Activated CD4-positive, alpha-beta T cell treated with anti-CD3 and anti-CD28 coated beads for 36 hours (primary cell): Measurements from ENCODE around the gene CIITA. TPM values are rescaled to one million over a fixed set of nuclear protein-coding genes. Genes with fewer than 3 reads are reported as not detected.
A peak's percentile ranks its signal among the peaks of the same experiment; 100 is the strongest.

ENCODE experiments used
- ATAC-seq: fragments of 200-7000 bp; cut with Tn5 transposase; one replicate; pipeline ENCODE4 v1.10.0; 2021; ENCODE audit warnings: mild to moderate bottlenecking, moderate library complexity
- CTCF ChIA-PET: fragments of 350-600 bp; sonication (Branson Sonifier 250); formaldehyde crosslinking; loops from one replicate; lab custom pipeline; 2021; ENCODE audit warnings: antibody characterized with exemption; lab: Charles Lee
- POLR2A ChIA-PET: fragments of 350-600 bp; sonication (Branson Sonifier 250); formaldehyde crosslinking; loops from one replicate; lab custom pipeline; 2021; ENCODE audit warnings: antibody characterized with exemption, inconsistent platforms; lab: Charles Lee
- DNase-seq: peaks from one replicate; pipeline ENCODE4 v3.0.0-alpha.2; 2020
- H3K27ac Mint-ChIP-seq: one replicate; pipeline ENCODE4 v1.8.0; 2021; ENCODE audit warnings: mixed read lengths
- H3K27me3 Mint-ChIP-seq: one replicate; pipeline ENCODE4 v1.8.0; 2021; ENCODE audit warnings: mixed read lengths
- H3K36me3 Mint-ChIP-seq: one replicate; pipeline ENCODE4 v1.8.0; 2021; ENCODE audit warnings: low read depth, mixed read lengths
- H3K4me1 Mint-ChIP-seq: one replicate; pipeline ENCODE4 v1.8.0; 2021; ENCODE audit warnings: mixed read lengths
- H3K4me3 Mint-ChIP-seq: one replicate; pipeline ENCODE4 v1.8.0; 2021; ENCODE audit warnings: mild to moderate bottlenecking, moderate library complexity, mixed read lengths
- H3K9me3 Mint-ChIP-seq: one replicate; pipeline ENCODE4 v1.8.0; 2021; ENCODE audit warnings: low read depth, mixed read lengths
- intact Hi-C, 2 experiments: fragments of 100-400 bp; cut with DNase I in 1 of 2; cut with micrococcal nuclease in 1 of 2; formaldehyde crosslinking; loops; one replicate each; pipeline versions ENCODE4 v1.14.2 to v1.15.1; 2022 to 2024; cut with DNase I, micrococcal nuclease
- total RNA-seq, 2 experiments: library from RNA; stranded (reverse); gene quantifications; one replicate each; pipeline ENCODE4 v1.2.3, GENCODE V29; 2021

CIITA gene
- total RNA-seq, 2 experiments from 2014 or later: 0.87 to 1.4 TPM

GRCh38 chr16:10982465-10983150 lies 105.6 kb downstream of the CIITA start:
- H3K27ac Mint-ChIP-seq: peak overlapping the region; percentile 32
- DNase-seq (no peak), ATAC-seq (peak; percentile 51)
- intact Hi-C loops: no loop called here
- no peaks in the 10 kb centered on the region for H3K27me3 Mint-ChIP-seq
- H3K4me1 Mint-ChIP-seq: peaks cover 43% of the 10 kb centered on the region
- POLR2A ChIA-PET: interaction anchor here (0.9 to 1.7 kb wide), 2 partner anchors 19 to 271 kb away, joined by 3 to 4 read pairs; no protein-coding TSS in a partner anchor
- H3K4me3 Mint-ChIP-seq: peak overlapping the region; percentile 38
- no peaks in the 10 kb centered on the region for H3K9me3 Mint-ChIP-seq
- peaks cover 36% of the 10 kb centered on the region for H3K36me3 Mint-ChIP-seq
- CTCF ChIA-PET: interaction anchor here (0.6 to 3.2 kb wide), 11 partner anchors 10 to 389 kb away, joined by 3 to 20 read pairs (median 4); no protein-coding TSS in a partner anchor

GRCh38 chr16:10983159-10983558 lies 106.2 kb downstream of the CIITA start:
- DNase-seq (peak; percentile 48), ATAC-seq (no peak)
- Mint-ChIP-seq H3K9me3 (no peaks in the 10 kb centered on the region), H3K27ac (peak overlapping the region; percentile 32), H3K4me3 (peak overlapping the region; percentile 38), H3K4me1 (peaks cover 45% of the 10 kb centered on the region), H3K27me3 (no peaks in the 10 kb centered on the region), H3K36me3 (peaks cover 32% of the 10 kb centered on the region)
- ChIA-PET CTCF (interaction anchor here (0.8 to 3.2 kb wide), 14 partner anchors 11 to 388 kb away, joined by 3 to 20 read pairs (median 4); partner anchors contain the start of gene SOCS1), POLR2A (interaction anchor here (0.6 to 1.7 kb wide), 3 partner anchors 19 to 271 kb away, joined by 3 to 4 read pairs (median 3); no protein-coding TSS in a partner anchor)
- intact Hi-C loops: no loop called here

GRCh38 chr16:10984509-10984908 lies 107.5 kb downstream of the CIITA start:
- Mint-ChIP-seq H3K9me3 (no peaks in the 10 kb centered on the region), H3K36me3 (peaks cover 31% of the 10 kb centered on the region), H3K4me3 (no peak overlapping the region), H3K4me1 (peaks cover 58% of the 10 kb centered on the region), H3K27me3 (no peaks in the 10 kb centered on the region), H3K27ac (peak overlapping the region; percentile 2)
- DNase-seq (peak; percentile 46), ATAC-seq (no peak)
- POLR2A ChIA-PET: no interaction called here
- CTCF ChIA-PET: interaction anchor here (0.6 to 3.2 kb wide), 4 partner anchors 12 to 304 kb away, joined by 3 to 20 read pairs (median 8); no protein-coding TSS in a partner anchor
- intact Hi-C loops: no loop called here

Other genes starting within 250 kb of the CIITA start
- gene TEKT5, start 182.3 kb upstream of the CIITA start, total RNA-seq: under 1 TPM in 1 of 2 experiments, not detected in 1; 0.27 TPM
- gene NUBP1, start 133.4 kb upstream of the CIITA start, total RNA-seq: 10 to 100 TPM; 25.9 to 33.1 TPM
- gene TVP23A, start 58.4 kb upstream of the CIITA start, total RNA-seq: under 1 TPM in 1 of 2 experiments, not detected in 1; 0.09 TPM
- 10 to 100 TPM; 33.8 to 34.9 TPM for gene DEXI, start 65.3 kb downstream of the CIITA start, total RNA-seq
- gene CLEC16A, start 67.4 kb downstream of the CIITA start, total RNA-seq: 10 to 100 TPM; 23.5 to 25.4 TPM